Stimulated activated CD4-positive, alpha-beta T cell treated with anti-CD3 and anti-CD28 coated beads, Interleukin-12 subunit alpha, Interleukin-12 subunit beta, amount 100 ng/mL, for 24 hours (primary cell): ENCODE measurements around the gene AHRR.

Experiments used
- DNase-seq, 2 experiments: peaks; one replicate each; pipeline ENCODE4 v3.0.0-alpha.2; 2020; ENCODE audit warnings: low read depth in 2 of 2

AHRR gene

DNA sequence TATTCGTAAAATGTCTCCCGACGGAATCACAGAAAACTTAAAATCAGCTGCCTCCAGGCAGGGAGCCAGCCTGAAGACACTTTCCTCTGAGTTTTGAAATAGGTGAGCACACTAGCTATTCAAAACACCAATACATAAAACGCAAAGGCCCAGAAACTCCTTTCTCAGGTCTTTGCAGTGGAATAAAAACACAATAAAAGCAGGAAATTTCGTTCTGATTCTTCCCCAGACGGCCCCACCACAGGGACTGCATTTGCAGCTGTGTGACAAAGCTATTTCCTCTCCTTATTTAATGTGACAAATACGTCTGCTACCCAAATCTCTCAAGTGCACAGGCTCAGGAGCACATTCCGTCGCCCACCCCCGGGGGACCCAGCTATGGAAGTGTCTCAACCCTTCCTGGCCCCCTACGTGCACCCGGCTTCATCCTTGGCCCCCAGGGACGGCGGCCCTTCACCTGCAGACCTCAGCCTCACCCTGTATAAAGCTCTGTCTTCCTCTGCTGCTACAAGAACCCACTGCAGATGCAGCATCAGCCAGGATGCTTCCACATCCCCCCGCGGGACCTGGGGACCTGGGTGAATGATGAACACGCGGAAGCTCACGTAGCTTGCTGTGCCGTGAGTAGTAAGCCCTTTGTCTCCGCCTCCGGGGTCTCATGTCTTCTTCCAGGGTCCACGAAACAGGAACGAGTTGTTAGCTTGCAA lies 24.9 kb downstream of the AHRR start:
- no peak for DNase-seq

DNA sequence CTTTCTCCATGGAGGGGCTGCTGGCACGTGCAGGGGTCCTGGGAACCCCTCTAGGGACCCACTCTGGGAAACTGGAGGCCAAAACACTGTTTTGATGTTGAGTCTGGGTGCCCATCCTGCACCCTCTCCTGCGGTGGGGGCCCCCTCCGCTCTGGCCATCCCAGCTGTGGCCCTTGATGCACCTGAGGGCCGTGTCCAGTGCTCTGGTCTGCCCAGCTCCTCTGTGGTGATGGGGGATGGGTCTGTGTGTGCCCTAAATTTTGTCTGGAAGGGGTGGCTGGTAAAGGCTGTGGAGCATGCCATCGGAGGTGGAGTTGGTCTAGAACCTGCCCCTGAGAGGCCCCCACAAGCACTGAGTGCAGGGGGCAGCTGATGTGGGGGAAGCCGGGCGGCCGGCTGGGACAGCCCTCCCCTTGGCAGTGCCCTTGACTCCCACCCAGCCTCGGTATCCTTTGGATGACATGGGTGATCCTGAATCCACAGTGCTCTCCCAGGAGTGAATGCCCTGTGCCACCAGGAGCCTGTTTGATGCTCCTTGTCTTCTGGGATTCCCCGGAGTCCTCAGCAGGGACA lies 26.3 kb downstream of the AHRR start:
- no peak for DNase-seq

DNA sequence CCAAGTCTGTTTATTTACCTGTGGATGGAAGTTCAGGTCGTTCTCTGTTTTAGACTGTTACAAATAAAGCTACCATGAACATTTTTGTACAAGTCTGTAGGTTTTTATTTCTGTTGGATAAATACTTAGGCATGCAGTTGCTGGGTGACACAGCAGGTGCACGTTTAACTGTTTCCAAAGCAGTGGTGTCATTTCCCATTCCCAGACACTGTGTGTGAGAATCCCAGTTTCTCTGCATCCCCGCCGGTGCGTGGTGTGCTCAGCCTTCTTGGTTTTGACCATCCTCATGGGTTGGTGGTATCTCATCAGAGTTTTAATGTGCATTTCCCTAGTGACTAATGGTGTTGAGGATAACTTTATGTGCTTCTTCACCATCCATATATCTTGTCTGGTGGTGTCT lies 27.2 kb downstream of the AHRR start:
- DNase-seq: no peak

DNA sequence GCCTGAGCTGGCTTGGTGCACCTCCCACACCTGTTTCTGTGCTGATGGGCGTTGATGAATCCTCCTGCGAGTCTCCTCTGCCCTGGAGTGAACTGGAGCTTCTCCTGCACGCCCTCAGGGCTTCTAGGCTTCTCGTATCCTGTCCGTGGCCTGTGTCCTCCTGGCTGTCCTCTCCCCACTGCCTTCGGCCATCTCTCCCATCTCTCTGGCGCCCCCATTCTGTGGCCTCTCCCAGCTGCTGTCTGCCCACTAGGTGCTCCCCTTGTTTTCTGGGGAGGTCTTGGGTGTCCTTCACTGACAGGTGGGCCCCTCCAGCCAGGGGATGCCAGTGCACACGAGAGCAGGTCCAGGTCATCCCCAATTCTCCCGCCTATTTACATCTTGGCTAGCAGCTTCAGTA lies 28.8 kb downstream of the AHRR start:
- no peak for DNase-seq

DNA sequence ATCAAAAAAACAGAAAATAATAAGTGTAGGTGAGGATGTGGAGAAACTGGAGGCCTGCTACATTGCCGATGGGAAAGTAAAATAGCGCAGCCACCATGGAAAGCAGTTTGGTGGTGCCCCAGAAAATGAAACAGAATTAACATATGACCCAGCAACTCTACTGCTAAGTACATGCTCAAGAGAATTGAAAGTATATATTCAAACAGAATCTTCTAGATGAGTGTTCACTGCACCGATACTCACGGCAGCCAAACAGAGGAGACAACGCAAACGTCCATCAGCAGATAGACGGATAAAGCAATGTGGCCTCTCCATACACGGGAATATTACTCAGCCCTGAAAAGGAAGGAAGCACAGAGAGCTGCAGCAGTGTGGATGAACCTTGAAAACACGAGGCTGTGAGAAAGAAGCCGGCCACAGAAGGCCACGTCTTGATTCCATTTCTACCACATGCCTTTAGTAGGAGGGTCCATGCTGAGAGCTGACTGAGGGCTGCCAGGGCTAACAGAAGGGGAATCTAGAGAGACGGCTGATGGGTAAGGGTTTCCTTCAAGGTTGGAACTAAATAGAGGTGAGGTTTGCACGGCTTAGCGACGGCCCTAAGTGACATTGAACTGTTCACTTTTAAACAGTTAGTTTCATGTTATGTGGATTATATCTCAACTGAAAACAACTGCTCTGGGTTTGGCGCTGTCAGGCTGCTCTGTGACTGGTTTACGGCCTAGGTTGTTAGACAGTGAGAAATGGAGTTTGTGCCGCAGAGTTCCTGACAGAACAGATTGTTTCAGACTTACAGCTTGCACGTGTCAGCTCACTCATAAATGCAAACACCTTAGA lies 29.8 kb downstream of the AHRR start:
- no peak for DNase-seq

DNA sequence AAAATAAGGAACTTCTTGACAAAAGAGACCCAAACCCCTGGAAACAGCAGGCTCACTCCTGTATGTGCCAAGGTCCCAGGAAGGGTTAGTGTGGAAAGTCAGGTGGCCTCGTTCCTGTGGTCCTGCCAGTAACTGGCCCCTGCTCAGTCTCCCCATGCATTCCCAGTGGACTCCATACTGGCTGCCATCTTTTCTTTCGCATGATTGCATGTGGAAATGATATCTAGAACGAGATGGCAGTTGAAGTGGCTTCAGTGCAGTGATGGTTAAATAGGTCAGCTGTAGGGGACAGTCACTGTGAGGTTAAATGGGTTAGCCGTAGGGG lies 30.4 kb downstream of the AHRR start:
- no peak for DNase-seq

DNA sequence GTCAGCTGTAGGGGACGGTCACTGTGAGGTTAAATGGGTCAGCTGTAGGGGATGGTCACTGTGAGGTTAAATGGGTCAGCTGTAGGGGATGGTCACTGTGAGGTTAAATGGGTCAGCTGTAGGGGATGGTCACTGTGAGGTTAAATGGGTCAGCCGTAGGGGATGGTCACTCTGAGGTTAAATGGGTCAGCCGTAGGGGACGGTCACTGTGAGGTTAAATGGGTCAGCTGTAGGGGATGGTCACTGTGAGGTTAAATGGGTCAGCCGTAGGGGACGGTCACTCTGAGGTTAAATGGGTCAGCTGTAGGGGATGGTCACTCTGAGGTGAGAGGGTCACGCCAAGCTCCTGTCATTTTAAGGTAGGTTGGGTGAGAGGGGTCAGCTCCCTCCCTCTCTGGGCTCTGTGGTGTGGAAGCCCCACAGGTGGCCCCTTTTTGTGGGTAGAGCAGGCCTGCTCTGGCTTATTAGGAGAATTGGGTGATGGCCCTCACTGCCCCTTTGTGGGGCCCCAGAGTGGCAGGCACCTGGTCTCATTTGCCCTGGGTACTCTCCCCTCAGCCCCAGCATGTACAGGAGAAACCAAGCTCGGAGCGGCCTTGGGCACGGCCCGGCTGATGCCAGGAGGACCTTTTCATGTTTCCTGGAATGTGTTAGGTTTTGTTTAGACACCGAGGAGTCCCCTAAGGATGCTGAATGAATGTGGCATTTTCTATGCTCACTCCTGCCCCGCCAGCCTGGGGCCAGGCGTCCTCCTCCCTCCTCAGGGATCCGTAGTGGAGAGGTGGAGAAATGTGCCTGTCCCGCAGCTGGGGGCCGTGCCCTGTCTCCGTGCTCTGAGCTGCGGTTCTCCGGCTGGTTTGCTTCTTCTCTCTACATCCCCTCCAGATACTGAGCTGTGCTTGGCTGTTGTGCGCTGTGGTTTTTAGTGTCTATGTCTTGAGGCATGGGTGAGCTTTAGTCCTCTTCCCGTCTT lies 31.4 kb downstream of the AHRR start:
- no peak for DNase-seq

DNA sequence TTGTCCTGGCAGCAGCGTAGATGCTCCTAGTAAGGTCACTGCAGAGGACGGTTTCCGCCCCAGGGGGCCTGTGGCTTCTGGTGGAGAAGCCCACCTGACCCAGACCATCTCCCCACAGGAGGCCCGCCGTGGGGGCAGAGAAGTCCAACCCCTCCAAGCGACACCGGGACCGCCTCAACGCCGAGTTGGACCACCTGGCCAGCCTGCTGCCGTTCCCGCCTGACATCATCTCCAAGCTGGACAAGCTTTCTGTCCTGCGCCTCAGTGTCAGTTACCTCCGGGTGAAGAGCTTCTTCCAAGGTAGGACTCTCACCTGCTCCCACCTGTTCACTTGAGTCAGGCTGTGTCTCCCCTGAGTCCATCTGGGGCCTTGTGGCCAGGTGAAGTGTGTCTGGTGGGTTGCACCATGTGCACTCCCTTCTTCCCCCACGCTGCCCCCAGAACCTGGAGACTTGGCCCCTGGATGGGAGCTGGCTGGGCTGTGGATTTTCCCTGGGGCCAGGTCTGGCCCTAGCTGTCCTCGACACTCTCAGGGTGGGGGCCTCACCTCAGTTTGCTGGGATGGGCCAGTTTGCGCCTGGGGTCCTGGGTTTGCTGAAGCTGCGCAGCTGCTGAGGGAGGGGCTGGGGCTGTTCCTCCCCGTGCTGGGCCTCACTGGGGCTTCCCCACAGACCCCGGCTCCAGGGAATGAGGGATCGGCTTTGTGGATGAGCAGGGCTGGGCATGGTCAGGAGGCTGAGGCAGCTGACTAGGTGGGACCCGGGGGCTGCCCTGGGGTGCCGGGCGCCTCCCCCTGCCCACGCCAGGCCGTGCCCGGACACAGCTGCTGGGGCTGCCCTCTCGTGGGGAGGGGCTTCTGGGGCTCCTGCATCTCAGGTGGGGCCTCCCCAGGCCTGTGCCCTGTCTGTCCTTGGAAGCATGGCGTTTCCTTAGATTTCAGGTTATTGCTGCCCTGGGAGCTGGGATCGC lies 32.4 kb downstream of the AHRR start:
- DNase-seq: no peak

DNA sequence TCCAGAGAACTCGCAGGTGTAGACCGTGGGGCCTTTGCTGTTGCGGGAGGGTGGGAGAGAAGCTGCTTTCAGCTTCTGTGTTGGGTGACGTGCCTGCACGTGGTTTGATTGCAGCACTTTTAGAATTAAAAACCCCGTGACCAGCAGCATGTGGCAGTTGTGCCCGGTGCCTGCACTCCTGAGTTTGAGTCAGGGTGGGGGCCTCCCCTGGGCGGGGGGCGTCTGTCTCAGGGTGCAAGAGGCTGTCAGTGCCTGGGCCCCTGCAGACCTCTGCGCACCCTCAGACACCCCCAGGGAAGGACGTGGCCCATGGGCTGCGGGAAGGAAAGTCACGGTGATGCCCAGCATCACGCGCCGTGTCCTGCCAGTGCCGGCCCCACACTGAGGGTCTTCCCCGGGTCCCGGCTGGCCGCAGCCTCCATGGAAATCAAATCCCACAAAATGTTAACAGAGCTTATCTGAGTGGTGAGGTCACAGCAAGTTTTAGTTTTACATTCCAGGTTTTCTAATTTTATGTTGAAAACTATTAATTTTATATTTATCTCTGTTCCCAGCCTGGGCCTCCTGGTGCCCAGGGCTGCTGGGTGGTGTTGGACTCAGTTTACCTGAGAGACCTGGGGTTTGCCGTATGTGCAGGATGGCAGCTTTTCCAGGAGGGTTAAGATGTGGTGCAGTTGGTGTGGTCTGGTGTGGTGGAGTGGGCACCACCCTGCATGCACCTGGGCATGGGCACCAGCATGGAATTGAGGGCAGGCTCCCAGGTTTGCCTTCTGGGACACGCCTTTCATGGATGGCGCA lies 33.3 kb downstream of the AHRR start:
- no peak for DNase-seq

DNA sequence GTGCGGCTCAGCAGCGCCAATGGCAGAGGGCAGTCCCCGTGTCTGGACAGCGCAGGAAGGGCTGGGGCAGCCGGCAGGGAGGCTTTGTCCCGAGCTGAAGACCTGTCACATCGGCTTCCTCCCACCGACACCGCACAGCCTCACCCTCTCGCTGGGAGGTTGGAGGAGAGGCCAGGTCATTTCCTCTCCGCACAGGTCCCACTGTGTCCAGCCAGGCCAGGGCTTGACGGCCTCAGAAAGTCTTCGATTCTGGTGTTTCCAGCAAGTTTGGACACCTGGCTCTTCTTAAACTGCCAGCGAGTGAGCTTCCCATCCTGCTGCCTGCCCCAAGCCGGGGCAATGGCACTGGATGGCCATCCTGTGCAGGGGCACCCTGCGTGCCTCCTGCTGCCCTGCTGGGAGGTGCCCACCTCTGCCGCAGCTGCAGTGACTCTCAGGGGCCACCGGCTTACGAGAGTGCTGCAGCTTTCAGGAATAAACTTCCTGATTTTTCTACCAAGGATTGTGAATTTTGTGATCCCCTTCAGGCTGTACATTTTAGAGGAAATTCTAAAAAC lies 33.9 kb downstream of the AHRR start:
- DNase-seq: no peak

DNA sequence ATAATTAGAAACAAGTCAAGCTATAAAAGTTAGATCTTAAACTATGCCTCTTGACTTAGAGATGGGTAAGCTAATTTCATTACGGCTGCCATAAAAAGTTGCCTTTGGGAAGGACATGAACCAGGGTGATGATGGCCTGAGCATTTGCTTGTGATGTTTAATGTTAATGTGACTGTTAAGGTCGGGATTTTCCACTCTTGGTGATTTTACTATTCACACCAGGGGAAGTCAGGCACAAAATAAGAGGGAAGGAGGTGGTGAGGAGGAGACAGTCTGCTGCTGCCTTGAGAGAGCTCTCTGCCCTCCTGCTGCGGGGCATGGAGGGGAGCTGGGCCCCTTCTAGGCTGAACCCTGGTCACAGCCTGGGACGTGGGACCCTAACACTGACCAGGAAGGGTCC lies 34.4 kb downstream of the AHRR start:
- no peak for DNase-seq

DNA sequence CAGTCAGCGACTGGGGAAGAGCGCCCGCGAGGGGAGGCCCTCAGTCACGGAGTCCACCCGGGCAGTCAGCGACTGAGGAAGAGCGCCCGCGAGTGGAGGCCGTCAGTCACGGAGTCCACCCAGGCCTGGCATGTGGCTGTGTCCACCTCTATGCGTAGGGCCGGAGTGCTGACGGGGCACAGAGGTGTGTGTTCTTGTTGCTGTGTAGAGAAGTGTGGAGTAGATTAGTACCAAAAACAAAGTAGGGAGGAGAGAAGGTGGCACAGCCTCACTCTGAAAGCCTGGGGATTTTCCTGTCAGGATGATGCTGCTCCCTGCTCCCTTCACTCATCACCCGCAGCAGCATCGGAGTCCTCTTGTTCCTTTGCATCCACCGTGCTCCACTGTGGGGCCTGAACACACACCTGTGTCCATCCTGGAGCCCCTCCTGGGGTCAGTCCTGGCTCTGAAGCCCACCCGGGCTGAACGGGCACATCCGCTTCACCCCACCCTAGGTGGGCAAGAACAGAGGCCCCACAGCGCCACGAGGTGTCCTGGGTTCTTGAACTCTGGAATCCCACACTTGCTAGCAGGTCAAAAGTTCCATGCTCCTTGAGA lies 37.9 kb downstream of the AHRR start:
- no peak for DNase-seq

DNA sequence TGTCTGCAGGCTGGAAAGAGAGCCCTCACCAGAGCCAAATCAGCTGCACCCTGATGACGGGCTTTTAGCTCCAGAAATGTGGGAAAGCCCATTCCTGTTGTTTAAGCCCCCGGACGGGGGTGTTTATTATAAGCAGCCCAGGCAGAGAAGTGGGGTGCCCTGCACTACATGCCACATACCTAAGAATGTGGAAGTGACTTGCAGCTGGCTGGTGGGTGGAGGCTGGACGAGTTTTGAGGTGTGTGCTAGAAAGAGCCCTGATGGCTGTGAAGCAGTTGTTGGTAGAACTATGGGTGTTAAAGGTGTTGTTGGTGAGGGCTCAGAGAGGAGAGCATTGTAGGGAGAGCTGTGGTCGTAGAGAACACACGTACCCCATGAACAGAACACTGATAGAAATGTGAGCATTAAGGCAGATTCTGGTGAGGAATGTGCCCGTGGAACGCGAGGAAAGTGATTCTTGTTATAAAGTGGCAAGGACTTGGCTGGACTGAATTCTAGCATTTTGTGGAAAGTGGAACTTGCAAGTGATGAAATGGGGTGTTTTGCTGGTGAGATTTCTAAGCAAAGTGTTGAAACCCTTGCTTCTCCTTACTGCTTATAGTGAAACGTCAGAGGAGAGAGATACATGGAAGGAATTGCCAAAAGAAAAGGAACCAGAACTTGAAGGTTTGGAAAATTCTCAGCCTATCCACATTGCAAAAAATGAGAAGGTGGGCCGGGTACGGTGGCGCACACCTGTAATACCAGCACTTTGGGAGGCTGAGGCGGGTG lies 38.9 kb downstream of the AHRR start:
- DNase-seq: no peak

DNA sequence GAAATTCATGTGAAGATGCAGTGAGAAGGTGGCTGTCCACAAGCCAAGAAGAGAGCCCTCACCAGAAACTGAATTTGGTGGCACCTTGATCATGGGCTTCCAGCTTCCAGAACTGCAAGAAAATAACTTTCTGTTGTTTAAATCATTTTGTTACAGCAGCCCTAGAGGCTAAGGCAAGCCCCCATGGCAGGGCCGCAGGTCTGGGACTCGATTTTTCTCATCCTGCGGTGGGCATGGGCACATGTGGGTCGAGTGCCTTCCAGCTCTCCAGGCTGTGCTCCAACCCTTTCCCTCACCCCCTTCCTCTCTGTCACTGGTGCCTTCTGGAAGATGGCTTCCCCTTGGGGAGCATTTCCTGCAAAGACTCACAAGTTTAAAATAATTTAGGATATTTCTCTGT lies 40.7 kb downstream of the AHRR start:
- DNase-seq: no peak

DNA sequence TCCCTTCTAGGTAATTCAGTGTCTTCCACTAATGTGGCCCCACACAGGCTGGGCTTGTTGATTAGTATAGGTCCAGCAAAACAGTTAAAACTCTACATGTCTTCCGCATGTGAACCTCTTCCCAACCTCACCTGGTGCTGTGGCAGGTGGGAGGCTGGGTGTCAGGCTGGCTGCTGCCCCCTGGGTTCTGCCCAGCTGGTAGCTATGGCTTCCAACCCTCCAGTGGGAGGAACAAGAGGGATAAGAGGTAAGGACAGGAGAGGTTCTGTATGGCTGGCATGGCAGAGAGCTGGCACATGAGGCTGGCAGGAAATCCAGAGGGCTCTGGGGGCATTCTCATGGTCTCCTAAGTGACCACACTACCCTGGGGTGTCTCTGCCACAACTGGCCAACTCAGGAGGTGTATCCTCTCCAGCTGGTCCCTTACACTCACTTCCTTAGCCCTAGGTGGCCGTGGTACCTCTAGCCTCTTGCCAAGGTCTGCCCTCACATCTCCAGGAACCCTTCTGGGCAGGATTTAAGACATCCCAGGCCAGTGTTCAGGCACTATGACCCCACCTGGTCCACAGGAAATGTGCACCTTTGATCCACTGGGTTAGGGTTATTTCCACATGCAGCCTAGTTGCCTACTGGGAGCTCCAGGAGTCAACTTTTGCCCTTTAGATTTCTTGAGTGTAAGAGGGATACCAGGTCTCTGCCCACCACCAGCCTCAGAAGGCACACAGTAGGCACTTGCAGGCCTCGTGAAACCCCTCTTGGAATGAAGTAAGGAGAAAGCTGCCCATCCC lies 41.7 kb downstream of the AHRR start:
- no peak for DNase-seq

DNA sequence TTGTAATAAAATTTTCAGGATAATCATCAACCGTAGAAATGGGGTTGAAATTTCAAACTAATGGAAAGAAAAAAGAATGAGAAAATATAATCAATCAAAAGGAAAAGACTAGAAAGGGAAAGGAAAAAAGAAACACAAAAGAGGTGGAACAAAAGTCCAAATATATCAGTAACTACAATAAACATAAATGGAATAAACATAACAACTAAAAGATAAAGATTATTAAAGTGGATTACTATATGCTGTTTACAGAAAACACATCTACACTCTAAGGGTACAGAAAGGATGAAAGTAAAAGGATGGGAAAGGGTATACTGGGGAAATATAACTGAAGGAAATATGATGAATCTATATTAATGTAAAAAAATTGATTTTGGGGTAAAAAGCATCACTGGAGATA lies 43.0 kb downstream of the AHRR start:
- no peak for DNase-seq

DNA sequence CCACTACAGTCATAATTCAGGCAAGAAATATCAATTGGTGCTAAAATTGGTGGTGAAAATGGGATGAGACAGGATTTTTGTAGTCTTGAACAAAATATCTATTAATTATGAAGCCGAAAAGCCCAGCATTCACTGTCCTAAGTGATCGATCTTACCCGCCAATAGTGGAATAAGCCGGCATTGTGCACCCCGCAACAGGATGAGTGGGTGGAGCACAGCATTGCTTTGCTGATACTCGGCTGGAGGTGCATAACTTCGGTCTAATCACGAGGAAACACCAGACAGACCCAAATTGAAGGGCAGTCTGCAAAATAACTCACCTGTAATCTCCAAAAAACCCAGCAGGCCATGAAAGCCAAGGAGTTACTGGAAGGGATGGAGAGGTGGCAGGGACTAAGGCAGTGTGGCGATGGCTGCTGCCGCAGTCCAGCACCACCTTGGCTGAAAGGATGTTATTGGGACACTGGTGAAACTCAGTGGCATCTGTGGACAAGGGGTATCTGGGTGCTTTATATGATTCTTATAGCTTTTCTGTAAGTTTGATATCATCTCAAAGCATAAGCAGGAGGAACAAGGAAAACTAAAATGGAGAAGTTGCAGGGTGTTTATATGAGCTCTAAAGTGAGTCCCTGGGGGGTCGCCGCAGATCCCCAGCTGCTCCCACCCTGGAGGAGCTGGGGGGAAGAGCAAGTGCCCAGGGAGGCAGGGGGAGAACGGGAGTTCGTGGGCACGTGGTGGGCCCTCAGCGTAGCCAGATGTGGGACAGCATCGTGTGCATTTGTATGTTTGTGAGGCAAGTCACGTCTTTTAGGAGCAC lies 45.2 kb downstream of the AHRR start:
- DNase-seq: no peak
